ENCODE data around the gene SHISA8.

GRCh38 chr22:41947424-41948080 lies 32.7 kb upstream of the SHISA8 start:
- no peak for TF ChIP-seq CTCF (IDR thresholded peaks at IDR 0.05)
- TF ChIP-seq POLR2A (IDR thresholded peaks at IDR 0.05): no peak
- TF ChIP-seq POLR2AphosphoS5 (IDR thresholded peaks at IDR 0.05): no peak
- TF ChIP-seq EP300 (IDR thresholded peaks at IDR 0.05): no peak

Data from upper lobe of left lung (tissue), 4 donors.